ENCODE measurements around the gene KPNB1.
A peak's percentile ranks its signal among the peaks of the same experiment; 100 is the strongest.

- peak in 1 of 6 experiments; percentile 10 for TF ChIP-seq CTCF (IDR thresholded peaks at IDR 0.05)
- no peak for TF ChIP-seq POLR2A (IDR thresholded peaks at IDR 0.05)
Observed at GRCh38 chr17:47618410-47618809, 31.3 kb upstream of the KPNB1 start.

Data from Peyer's patch (tissue), 4 donors.